HG03521 (cell line): Measurements from ENCODE around the gene DEGS1.
"Not testable (repeated sequence)": the region's sequence is repeated elsewhere in the genome, so short reads cannot be mapped to it uniquely, and the experiment has no call there.

Experiments used
- ATAC-seq: cut with Tn5 transposase; IDR thresholded peaks from one replicate; pipeline ENCODE4 v1.9.1; 2021; ENCODE audit warnings: mild to moderate bottlenecking, moderate library complexity; ENCODE audit not compliant: unreplicated experiment

Gene DEGS1

GRCh38 chr1:224180783-224181452 is 2.1 kb upstream of the DEGS1 start:
- no peak for ATAC-seq

GRCh38 chr1:224181453-224181810 is 1.6 kb upstream of the DEGS1 start:
- ATAC-seq, result no peak

- ATAC-seq, result peak; percentile 30
Measured at GRCh38 chr1:224182057-224182865, 779 bp upstream of the DEGS1 start.

GRCh38 chr1:224183591-224184312 is 712 bp downstream of the DEGS1 start:
- peak; percentile 41 for ATAC-seq

- no peak for ATAC-seq
Measured at GRCh38 chr1:224185208-224185607, 2.2 kb downstream of the DEGS1 start.

GRCh38 chr1:224188286-224188685 is 5.2 kb downstream of the DEGS1 start:
- no peak for ATAC-seq

- ATAC-seq, result no peak
Measured at GRCh38 chr1:224189561-224189960, 6.5 kb downstream of the DEGS1 start.

- ATAC-seq, result no peak
Measured at GRCh38 chr1:224192082-224192788, 9.2 kb downstream of the DEGS1 start.

- no peak for ATAC-seq
Measured at GRCh38 chr1:224193319-224193966, 10.4 kb downstream of the DEGS1 start.

GRCh38 chr1:224196813-224197600 is 14.0 kb downstream of the DEGS1 start:
- ATAC-seq, result no peak

- ATAC-seq, result no peak
Measured at GRCh38 chr1:224198572-224198971, 15.5 kb downstream of the DEGS1 start.

GRCh38 chr1:224199679-224200078 is 16.6 kb downstream of the DEGS1 start:
- no peak for ATAC-seq

GRCh38 chr1:224201383-224201782 is 18.3 kb downstream of the DEGS1 start:
- no peak for ATAC-seq

GRCh38 chr1:224201853-224202252 is 18.8 kb downstream of the DEGS1 start:
- no peak for ATAC-seq

- ATAC-seq, result peak; percentile 58
Measured at GRCh38 chr1:224203243-224204016, 20.4 kb downstream of the DEGS1 start.

GRCh38 chr1:224205438-224205840 is 22.4 kb downstream of the DEGS1 start:
- no peak for ATAC-seq

- not testable (repeated sequence) for ATAC-seq
Measured at GRCh38 chr1:224205931-224206538, 23.0 kb downstream of the DEGS1 start.

GRCh38 chr1:224211206-224211962 is 28.3 kb downstream of the DEGS1 start:
- no peak for ATAC-seq
